ENCODE data around the gene LRBA. TPM values are rescaled to one million over a fixed set of nuclear protein-coding genes. Genes with fewer than 3 reads are reported as not detected.

Gene LRBA
- total RNA-seq, 4 donors from 2014 or later, result 13.3 to 21.2 (median 20.1) TPM

DNA sequence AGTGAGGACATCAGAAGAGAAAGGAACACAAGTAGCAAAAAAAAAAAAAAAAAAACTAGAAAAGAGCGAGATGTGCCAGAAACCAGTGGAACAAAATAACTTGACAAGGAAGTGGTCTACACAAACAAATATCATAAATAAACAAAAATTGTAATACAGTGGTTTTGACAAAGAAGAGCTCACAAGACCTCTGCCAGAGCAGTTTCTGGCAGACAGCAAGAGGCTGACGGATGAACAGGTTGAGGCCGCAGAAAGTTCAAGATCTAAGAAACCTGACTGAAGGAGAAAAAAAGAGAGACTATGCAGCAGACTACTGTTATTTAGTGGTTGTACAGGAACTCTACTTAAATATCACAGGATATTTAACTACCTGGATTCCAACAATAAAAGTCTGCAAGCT lies 367.0 kb downstream of the LRBA start:
- intact Hi-C loops (cut with DNase I), result no loop called here
- no peak for DNase-seq (ENCODE audit: extremely low spot score)
- H3K9me3 ChIP-seq, result no peaks in the 10 kb centered on the region
- TF ChIP-seq EP300 (IDR thresholded peaks at IDR 0.05) (no peak), POLR2A (IDR thresholded peaks at IDR 0.05; ENCODE audit: low read depth) (no peak)
- TF ChIP-seq, protein P1, sequence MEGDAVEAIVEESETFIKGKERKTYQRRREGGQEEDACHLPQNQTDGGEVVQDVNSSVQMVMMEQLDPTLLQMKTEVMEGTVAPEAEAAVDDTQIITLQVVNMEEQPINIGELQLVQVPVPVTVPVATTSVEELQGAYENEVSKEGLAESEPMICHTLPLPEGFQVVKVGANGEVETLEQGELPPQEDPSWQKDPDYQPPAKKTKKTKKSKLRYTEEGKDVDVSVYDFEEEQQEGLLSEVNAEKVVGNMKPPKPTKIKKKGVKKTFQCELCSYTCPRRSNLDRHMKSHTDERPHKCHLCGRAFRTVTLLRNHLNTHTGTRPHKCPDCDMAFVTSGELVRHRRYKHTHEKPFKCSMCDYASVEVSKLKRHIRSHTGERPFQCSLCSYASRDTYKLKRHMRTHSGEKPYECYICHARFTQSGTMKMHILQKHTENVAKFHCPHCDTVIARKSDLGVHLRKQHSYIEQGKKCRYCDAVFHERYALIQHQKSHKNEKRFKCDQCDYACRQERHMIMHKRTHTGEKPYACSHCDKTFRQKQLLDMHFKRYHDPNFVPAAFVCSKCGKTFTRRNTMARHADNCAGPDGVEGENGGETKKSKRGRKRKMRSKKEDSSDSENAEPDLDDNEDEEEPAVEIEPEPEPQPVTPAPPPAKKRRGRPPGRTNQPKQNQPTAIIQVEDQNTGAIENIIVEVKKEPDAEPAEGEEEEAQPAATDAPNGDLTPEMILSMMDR (IDR thresholded peaks at IDR 0.05), result no peak
- H3K36me3 ChIP-seq, result no peaks in the 10 kb centered on the region
- WGBS, result 96% methylated on average over 3 of the region's 3 CpGs
- no peaks in the 10 kb centered on the region for H3K4me1 ChIP-seq
- no peak overlapping the region for H3K4me3 ChIP-seq
- no peaks in the 10 kb centered on the region for H3K27me3 ChIP-seq
- H3K27ac ChIP-seq (replicated peaks in 1 of 4), result no peak overlapping the region

DNA sequence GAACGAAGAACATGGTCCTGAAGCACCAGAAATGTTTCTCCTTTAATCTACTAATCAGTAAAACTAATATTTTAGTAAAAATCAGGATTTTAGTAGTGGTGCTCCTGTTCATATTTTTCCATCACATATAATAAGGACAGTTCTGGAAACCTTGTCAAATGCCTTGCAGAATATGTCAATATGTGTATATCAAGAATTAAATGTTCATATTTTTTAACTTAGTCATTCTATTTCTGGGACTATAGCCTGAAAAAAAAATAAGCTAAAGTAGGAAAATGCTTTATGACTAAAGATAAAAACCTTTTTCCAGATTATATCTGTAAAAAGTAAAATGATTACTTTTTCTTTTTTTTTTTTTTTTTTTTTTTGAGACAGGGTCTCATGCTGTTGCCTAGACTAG lies 368.1 kb downstream of the LRBA start:
- intact Hi-C loops (cut with DNase I), result no loop called here
- H3K27me3 ChIP-seq, result no peaks in the 10 kb centered on the region
- no peaks in the 10 kb centered on the region for H3K36me3 ChIP-seq
- no peak overlapping the region for H3K4me3 ChIP-seq
- TF ChIP-seq, protein P1 (IDR thresholded peaks at IDR 0.05), result no peak
- TF ChIP-seq POLR2AphosphoS5 (IDR thresholded peaks at IDR 0.05) (no peak), EP300 (IDR thresholded peaks at IDR 0.05) (no peak), POLR2A (IDR thresholded peaks at IDR 0.05; ENCODE audit: low read depth) (no peak)
- no peaks in the 10 kb centered on the region for H3K9me3 ChIP-seq
- DNase-seq (ENCODE audit: extremely low spot score), result no peak
- no peak overlapping the region for H3K27ac ChIP-seq (replicated peaks in 1 of 4)
- 93% methylated on average over 1 of the region's 1 CpG for whole genome bisulfite sequencing
- no peaks in the 10 kb centered on the region for H3K4me1 ChIP-seq

DNA sequence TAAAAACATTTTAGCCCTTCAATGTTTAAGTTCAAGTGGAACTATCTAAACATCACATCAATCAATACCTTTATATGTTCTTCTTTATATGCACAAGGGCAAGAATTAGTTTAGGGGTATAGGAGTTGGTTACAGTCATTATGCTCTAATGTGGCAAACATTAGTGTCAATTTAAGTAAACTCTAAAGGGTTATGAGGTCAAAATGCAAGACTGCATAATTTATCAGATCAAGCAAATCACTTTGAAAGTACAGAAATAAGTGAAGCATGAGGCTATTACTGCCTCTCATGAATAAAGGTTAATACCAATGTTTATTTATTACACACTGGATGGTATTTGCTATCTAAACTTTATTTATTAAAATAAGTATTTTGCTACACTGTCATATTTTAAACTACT lies 373.5 kb downstream of the LRBA start:
- Histone ChIP-seq H3K4me3 (no peak overlapping the region), H3K27ac (replicated peaks in 1 of 4) (no peak overlapping the region), H3K36me3 (no peaks in the 10 kb centered on the region), H3K9me3 (peaks cover 0 to 7% (median 2%) of the 10 kb centered on the region in 4 donors), H3K27me3 (no peaks in the 10 kb centered on the region), H3K4me1 (no peaks in the 10 kb centered on the region)
- TF ChIP-seq POLR2AphosphoS5 (IDR thresholded peaks at IDR 0.05) (no peak), POLR2A (IDR thresholded peaks at IDR 0.05; ENCODE audit: low read depth) (no peak), EP300 (IDR thresholded peaks at IDR 0.05) (no peak)
- TF ChIP-seq, protein P1 (IDR thresholded peaks at IDR 0.05), result no peak
- intact Hi-C loops (cut with DNase I), result no loop called here
- DNase-seq (ENCODE audit: extremely low spot score), result no peak

DNA sequence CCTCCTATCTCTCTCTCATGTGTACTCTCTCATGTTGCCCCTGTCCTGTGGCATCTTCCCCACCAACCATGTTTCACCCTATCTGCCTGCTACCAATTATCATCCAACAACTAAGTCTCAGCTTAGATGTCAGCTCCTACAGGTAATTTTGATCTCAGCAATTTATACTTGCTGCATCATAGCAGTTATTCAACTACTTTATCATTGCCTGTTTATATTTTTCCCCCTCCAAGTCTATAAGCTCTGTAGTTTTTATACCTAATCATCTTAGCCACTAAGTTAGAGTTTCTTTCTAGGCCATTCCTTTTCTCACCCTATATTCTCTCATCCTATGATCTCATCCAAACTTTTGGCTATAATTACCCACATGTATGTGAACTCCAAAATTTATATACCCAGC lies 382.4 kb downstream of the LRBA start:
- intact Hi-C loops (cut with DNase I), result no loop called here
- Histone ChIP-seq H3K27me3 (no peaks in the 10 kb centered on the region), H3K36me3 (no peaks in the 10 kb centered on the region), H3K4me3 (no peak overlapping the region), H3K4me1 (no peaks in the 10 kb centered on the region), H3K27ac (replicated peaks in 1 of 4) (no peak overlapping the region), H3K9me3 (peaks cover 0 to 11% (median 0%) of the 10 kb centered on the region in 4 donors)
- DNase-seq (ENCODE audit: extremely low spot score), result no peak
- TF ChIP-seq, protein P1 (IDR thresholded peaks at IDR 0.05), result no peak

DNA sequence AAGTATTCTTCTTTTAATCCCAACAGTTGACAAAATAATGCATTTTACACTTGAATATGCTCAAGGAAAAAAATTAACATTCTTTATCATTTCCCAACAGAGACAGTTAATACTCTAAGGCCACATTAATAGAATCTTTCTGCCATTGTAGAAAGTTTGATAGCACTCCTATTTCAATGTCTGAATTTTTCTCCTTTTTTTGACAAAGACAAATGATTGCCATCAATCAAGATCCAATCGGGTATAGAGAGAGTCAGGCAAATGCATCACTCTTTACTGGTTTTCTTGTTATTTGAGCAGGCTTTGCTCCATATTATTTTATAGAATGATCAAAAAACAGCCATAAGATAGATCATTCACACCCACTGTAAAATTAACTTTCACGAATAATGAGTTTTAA lies 387.0 kb downstream of the LRBA start:
- Histone ChIP-seq H3K27ac (replicated peaks in 1 of 4) (no peak overlapping the region), H3K9me3 (peaks cover 0 to 8% (median 0%) of the 10 kb centered on the region in 4 donors), H3K27me3 (no peaks in the 10 kb centered on the region), H3K4me1 (no peaks in the 10 kb centered on the region), H3K36me3 (no peaks in the 10 kb centered on the region), H3K4me3 (no peak overlapping the region)
- no peak for TF ChIP-seq EP300 (IDR thresholded peaks at IDR 0.05)
- no peak for TF ChIP-seq POLR2AphosphoS5 (IDR thresholded peaks at IDR 0.05)
- TF ChIP-seq, protein P1 (IDR thresholded peaks at IDR 0.05), result no peak
- TF ChIP-seq POLR2A (IDR thresholded peaks at IDR 0.05; ENCODE audit: low read depth), result no peak
- 88% methylated on average over 2 of the region's 2 CpGs for WGBS
- no peak for DNase-seq (ENCODE audit: extremely low spot score)
- intact Hi-C loops (cut with DNase I), result no loop called here
